GM20000 (cell line): Measurements from ENCODE around the gene EXOC6B.

ENCODE experiments used
- DNase-seq: peaks from one replicate; pipeline ENCODE4 v3.0.0; 2012; ENCODE audit warnings: low spot score
- CTCF ChIP-seq: IDR thresholded peaks from 2 replicates; pipeline ENCODE4 v1.5.1; 2012; ENCODE audit warnings: mild to moderate bottlenecking, control low read depth; ENCODE audit errors: extremely low read depth, missing control alignments

The EXOC6B gene

GRCh38 chr2:72851333-72851732 is 25.5 kb upstream of the EXOC6B start:
- no peak for DNase-seq
- TF ChIP-seq CTCF, result no peak

GRCh38 chr2:72849138-72849462 is 23.3 kb upstream of the EXOC6B start:
- DNase-seq, result no peak
- no peak for TF ChIP-seq CTCF

GRCh38 chr2:72848436-72849137 is 22.8 kb upstream of the EXOC6B start:
- no peak for DNase-seq
- TF ChIP-seq CTCF, result no peak

- no peak for TF ChIP-seq CTCF
- DNase-seq, result no peak
These were observed 21.9 kb upstream of the EXOC6B start for GRCh38 chr2:72847534-72848315.

GRCh38 chr2:72846171-72847095 is 20.6 kb upstream of the EXOC6B start:
- DNase-seq, result no peak
- no peak for TF ChIP-seq CTCF

GRCh38 chr2:72843301-72843700 is 17.5 kb upstream of the EXOC6B start:
- no peak for DNase-seq
- no peak for TF ChIP-seq CTCF
